ENCODE measurements around the gene USP54. TPM values are rescaled to one million over a fixed set of nuclear protein-coding genes. Genes with fewer than 3 reads are reported as not detected.
A peak's percentile ranks its signal among the peaks of the same experiment; 100 is the strongest.

USP54 gene
- total and polyA plus RNA-seq, 2 experiments from 2014 or later, result 15.1 to 27.4 TPM

- TF ChIP-seq ZNF462 (CRISPR knock-in tag; IDR thresholded peaks at IDR 0.05) (no peak), JUNB (IDR thresholded peaks at IDR 0.05; ENCODE audit: unreplicated experiment) (no peak), ZNF331 (CRISPR knock-in tag; IDR thresholded peaks at IDR 0.05; ENCODE audit: low read depth) (no peak), EZH2 (IDR thresholded peaks at IDR 0.05; ENCODE audit: low read depth, unreplicated experiment) (no peak)
Observed at GRCh38 chr10:73629165-73629564, 38.0 kb upstream of the USP54 start (continued).

- H3K9me3 Mint-ChIP-seq, result no peaks in the 10 kb centered on the region
Observed at GRCh38 chr10:73628405-73628804, 37.3 kb upstream of the USP54 start.

More at GRCh38 chr10:73628405-73628804, 37.3 kb upstream of the USP54 start:
- H3K27me3 ChIP-seq (ENCODE audit: insufficient read depth), result no peaks in the 10 kb centered on the region
- Mint-ChIP-seq H3K36me3 (ENCODE audit: low read depth) (no peaks in the 10 kb centered on the region), H3K4me3 (no peak overlapping the region), H3K27ac (no peak overlapping the region), H3K27me3 (ENCODE audit: insufficient read depth, low read depth, poor library complexity) (peaks cover 8% of the 10 kb centered on the region), H3K4me1 (peaks cover 8% of the 10 kb centered on the region; the same call in 1 of the 3 replicates)
- DNase-seq (ENCODE audit: low spot score) (no peak), ATAC-seq (no peak)
- H3K36me3 ChIP-seq (ENCODE audit: insufficient read depth), result no peaks in the 10 kb centered on the region
- H4K20me1 ChIP-seq (replicated peaks; ENCODE audit: insufficient read depth), result no peaks in the 10 kb centered on the region
- H2AFZ ChIP-seq, result no peak overlapping the region
- no peaks in the 10 kb centered on the region for H3K4me1 ChIP-seq (ENCODE audit: insufficient read depth)
- no peak overlapping the region for H3K4me2 ChIP-seq
- H3F3A ChIP-seq (replicated peaks; ENCODE audit: low read depth), result peaks cover 11% of the 10 kb centered on the region; the same call in 1 of the 2 replicates
- H3K79me2 ChIP-seq (replicated peaks; ENCODE audit: insufficient read depth), result peaks cover 26% of the 10 kb centered on the region
- no peaks in the 10 kb centered on the region for H3K9me2 ChIP-seq (ENCODE audit: insufficient read depth)
- H3K27ac ChIP-seq (ENCODE audit: low read depth), result peak overlapping the region; percentile 42; the same call in 1 of the 2 replicates
- H3K4me3 ChIP-seq, result no peak overlapping the region
- TF ChIP-seq EZH2 (IDR thresholded peaks at IDR 0.05; ENCODE audit: low read depth, unreplicated experiment) (no peak), EZH2phosphoT487 (IDR thresholded peaks at IDR 0.05; ENCODE audit: unreplicated experiment) (no peak)

Measured in GM23338 (cell line).